Breast epithelium (tissue), 3 donors: ENCODE data around the gene INVS.

ENCODE experiments used
- POLR2A ChIP-seq: fragments of 450-650 bp; IDR thresholded peaks from one replicate; pipeline ENCODE4 v1.6.1; 2016; ENCODE audit warnings: antibody characterized with exemption, mild to moderate bottlenecking, moderate library complexity
- POLR2AphosphoS5 ChIP-seq, 3 donors: sonication (generic); formaldehyde crosslinking; IDR thresholded peaks; one replicate each; pipeline ENCODE4 v1.6.1; 2017; ENCODE audit warnings: antibody characterized with exemption in 3 of 3
- TF ChIP-seq, protein P1 (sequence below), 3 donors: fragments of 450-650 bp; IDR thresholded peaks; one replicate each; pipeline ENCODE4 v1.5.1; 2016 to 2017; ENCODE audit warnings: antibody characterized with exemption in 3 of 3, mild to moderate bottlenecking in 3 of 3, moderate library complexity in 3 of 3

DNA sequence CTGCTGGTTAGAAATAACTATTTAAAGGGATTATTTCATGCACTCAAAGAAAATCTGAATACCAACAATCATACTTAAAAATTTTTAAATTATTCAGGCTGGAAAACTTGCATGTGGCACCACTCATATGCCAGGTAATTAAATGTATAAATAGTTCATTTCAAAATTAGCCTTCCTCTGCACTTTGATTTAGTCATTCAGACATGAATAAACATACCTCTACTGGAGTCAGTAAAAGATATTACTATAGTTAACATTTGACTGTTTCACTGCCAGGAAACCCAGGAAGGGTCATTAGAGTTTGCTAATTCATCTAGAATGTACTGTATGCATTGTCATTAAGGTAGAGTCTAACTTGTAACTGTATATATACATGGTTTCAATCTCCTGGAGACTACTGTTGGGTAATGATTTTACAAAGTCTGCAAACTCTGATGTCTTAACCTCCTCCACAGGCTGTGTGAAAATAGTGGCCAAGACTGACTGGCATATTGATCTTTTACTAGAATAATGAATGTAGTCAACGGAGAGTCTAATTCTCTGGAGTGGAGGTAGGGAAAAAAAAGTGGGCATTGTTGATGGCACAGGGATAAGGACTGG is 210.0 kb downstream of the INVS start:
- TF ChIP-seq, protein P1, sequence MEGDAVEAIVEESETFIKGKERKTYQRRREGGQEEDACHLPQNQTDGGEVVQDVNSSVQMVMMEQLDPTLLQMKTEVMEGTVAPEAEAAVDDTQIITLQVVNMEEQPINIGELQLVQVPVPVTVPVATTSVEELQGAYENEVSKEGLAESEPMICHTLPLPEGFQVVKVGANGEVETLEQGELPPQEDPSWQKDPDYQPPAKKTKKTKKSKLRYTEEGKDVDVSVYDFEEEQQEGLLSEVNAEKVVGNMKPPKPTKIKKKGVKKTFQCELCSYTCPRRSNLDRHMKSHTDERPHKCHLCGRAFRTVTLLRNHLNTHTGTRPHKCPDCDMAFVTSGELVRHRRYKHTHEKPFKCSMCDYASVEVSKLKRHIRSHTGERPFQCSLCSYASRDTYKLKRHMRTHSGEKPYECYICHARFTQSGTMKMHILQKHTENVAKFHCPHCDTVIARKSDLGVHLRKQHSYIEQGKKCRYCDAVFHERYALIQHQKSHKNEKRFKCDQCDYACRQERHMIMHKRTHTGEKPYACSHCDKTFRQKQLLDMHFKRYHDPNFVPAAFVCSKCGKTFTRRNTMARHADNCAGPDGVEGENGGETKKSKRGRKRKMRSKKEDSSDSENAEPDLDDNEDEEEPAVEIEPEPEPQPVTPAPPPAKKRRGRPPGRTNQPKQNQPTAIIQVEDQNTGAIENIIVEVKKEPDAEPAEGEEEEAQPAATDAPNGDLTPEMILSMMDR (IDR thresholded peaks at IDR 0.05) = no peak
- TF ChIP-seq POLR2A (no peak), POLR2AphosphoS5 (IDR thresholded peaks at IDR 0.05) (no peak)
